ENCODE results near the gene FGFR4. TPM values are rescaled to one million over a fixed set of nuclear protein-coding genes. Genes with fewer than 3 reads are reported as not detected.

The FGFR4 gene
- total RNA-seq, 1 experiment from 2014 or later, result 15.2 TPM

DNA sequence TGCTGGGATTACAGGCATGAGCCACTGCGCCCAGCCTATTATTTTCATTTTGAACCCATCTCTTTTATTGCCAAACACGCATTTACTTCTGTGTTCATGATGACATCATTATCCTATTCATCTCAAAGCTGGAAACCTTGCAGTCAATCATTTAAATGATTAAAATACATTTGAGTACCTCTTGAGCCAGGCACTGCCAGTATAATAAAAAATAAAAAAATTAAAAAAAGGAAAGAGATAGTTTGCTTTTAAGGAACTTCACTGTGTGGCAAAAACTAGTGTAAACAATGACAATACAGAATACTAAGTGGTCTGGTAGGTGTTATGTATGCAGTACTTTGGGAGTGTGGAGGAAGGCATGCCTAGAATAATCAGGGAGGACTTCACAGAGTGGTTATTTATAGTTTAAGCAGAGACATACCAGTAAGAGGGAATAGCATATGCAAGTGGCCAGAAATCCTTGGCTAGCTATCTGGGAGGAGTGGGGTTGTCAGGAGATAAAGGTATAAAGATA, 55.4 kb downstream of the FGFR4 start:
- in situ Hi-C loops (cut with HindIII; ENCODE audit: low pct_unique_long_range_greater_than_20kb, low sequenced_read_pairs), result no loop called here
- no peak for DNase-seq (ENCODE audit: low read depth, low spot score)

DNA sequence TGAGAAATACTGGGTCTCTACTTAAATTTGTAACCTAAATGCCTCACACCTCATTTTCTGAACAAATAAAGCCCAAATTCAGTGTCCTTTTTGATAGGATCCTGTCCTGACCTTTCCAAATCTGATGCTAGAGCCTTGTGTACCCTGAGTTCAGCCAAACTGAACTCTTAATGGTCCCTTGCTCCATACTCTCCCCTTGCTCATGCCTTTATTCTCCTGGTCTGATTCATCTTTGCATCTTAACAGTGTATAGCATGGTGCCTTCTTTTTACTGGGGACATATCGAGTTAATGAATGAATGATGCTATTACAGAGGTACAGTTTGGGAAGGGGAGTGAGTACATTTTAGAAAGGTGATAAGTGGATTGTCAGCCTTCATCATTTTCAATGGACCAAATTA, 56.1 kb downstream of the FGFR4 start:
- DNase-seq (ENCODE audit: low read depth, low spot score), result no peak
- in situ Hi-C loops (cut with HindIII; ENCODE audit: low pct_unique_long_range_greater_than_20kb, low sequenced_read_pairs), result no loop called here

DNA sequence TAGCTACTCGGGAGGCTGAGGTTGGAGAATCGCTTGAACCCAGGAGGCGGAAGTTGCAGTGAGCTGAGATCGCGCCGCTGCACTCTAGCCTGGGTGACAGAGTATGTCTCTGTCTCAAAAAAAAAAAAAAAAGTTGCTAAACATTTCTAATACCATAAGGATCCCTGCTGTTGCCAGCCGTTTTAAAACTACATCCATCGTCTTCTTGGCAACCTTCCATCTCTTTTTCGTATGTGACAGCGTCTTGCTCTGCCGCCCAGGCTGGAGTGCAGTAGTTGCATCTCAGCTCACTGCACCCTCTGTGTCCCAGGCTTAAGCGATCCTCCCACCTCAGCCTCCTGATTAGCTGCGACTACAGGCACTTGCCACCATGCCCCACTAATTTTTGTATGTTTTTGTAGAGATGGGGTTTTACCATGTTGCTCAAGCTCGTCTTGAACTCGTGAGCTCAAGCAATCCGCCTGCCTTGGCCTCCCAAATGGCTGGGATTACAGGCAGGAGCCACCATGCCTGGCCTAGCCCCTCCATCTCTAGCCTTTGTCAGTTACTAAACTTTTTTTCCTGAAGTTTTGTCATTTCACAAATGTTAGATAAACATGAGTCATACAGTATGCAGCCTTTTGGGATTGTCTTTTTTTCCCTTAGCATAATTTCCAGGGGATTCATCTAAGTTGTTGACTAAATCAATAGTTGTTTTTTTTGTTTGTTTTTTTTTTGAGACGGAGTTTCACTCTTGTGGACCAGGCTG, 60.4 kb downstream of the FGFR4 start:
- in situ Hi-C loops (cut with HindIII; ENCODE audit: low pct_unique_long_range_greater_than_20kb, low sequenced_read_pairs), result no loop called here

More for the DNA sequence above, 60.4 kb downstream of the FGFR4 start:
- no peak for DNase-seq (ENCODE audit: low read depth, low spot score)

Other genes starting within 250 kb of the FGFR4 start
- gene HK3, start 187.6 kb upstream of the FGFR4 start, total RNA-seq (2014; rRNA removed; shearing (Covaris generic)), result not detected in 2 replicates
- 14.3 and 14.9 TPM in 2 replicates for gene UIMC1, start 80.1 kb upstream of the FGFR4 start, total RNA-seq (2014; rRNA removed; shearing (Covaris generic))
- gene ZNF346, start 64.2 kb upstream of the FGFR4 start, total RNA-seq (2014; rRNA removed; shearing (Covaris generic)), result 9.0 and 9.2 TPM in 2 replicates
- gene NSD1, start 46.9 kb downstream of the FGFR4 start, total RNA-seq (2014; rRNA removed; shearing (Covaris generic)), result 21.9 and 23.5 TPM in 2 replicates
- gene RAB24, start 216.8 kb downstream of the FGFR4 start, total RNA-seq (2014; rRNA removed; shearing (Covaris generic)), result 11.0 and 14.9 TPM in 2 replicates
- gene PRELID1, start 216.9 kb downstream of the FGFR4 start, total RNA-seq (2014; rRNA removed; shearing (Covaris generic)), result 219 and 221 TPM in 2 replicates
- gene MXD3, start 225.0 kb downstream of the FGFR4 start, total RNA-seq (2014; rRNA removed; shearing (Covaris generic)), result 1.9 and 3.6 TPM in 2 replicates

All from SK-MEL-5 (cell line).